H1 (cell line): Measurements from ENCODE around the gene CTNNBL1. TPM values are rescaled to one million over a fixed set of nuclear protein-coding genes. Genes with fewer than 3 reads are reported as not detected.

Experiments
- EGR1 ChIP-seq: IDR thresholded peaks from 2 replicates; pipeline ENCODE4 v1.6.1; 2011; ENCODE audit warnings: low read depth, low read length, borderline replicate concordance
- SIN3A ChIP-seq, 2 experiments: IDR thresholded peaks in 1 of 2; conservative IDR thresholded peaks in 1 of 2; 2 replicates each; pipeline ENCODE4 v1.6.1; 2011 to 2012; ENCODE audit warnings: low read length in 2 of 2, improper control_type of control experiment in 1 of 2, low read depth in 1 of 2, mild to moderate bottlenecking in 1 of 2
- polyA plus RNA-seq, 7 experiments: library from polyadenylated mRNA; depleted of rRNA in 3 of 7; stranded (reverse) in 5 of 7; unstranded in 2 of 7; fragments of >200 nt in 5 of 7; fragments of 200-250 nt in 2 of 7; gene quantifications; 1 replicate in 5 of 7; 2 replicates in 1 of 7; 4 replicates in 1 of 7; pipeline versions ENCODE4 v1.2.1 to v1.2.3, GENCODE V29; 2011 to 2013; ENCODE audit warnings: missing spikeins in 2 of 7, mixed read lengths in 2 of 7
- total RNA-seq: library from RNA; stranded (reverse); fragmentation: NEBNext Ultra II Directional; extraction: Animal tissue kit (Norgen Biotek cat#: 25700); gene quantifications from 2 replicates; pipeline ENCODE4 v1.2.1, GENCODE V29; 2021

The CTNNBL1 gene
- total and polyA plus RNA-seq, 2 of the 8 experiments (the other 6 are each of a cell fraction or from before 2014, with no cell fraction given) = 19.6 to 81.6 TPM

DNA sequence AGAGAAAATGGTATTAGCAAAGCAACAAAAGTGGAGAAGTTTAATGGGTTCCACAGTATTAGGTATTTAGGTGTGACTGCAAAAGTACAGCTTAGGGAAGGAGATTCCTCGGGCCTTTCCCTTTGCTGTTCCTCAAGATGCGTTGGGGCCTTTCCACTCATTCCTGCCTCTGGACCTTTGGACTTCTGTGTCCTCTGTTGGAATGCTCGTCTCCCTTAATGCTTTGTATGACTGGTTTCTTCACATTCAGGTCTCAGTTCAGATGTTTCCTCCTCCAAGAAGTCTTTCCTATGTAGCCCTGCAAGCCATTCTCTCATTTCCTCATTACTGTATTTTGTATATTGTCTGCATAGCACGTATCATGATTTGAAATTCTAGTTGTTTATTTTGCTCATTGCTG is 39.6 kb downstream of the CTNNBL1 start (continued):
- TF ChIP-seq SIN3A (conservative IDR thresholded peaks at IDR 0.05 in 1 of 2, IDR thresholded peaks at IDR 0.05 in 1 of 2; ENCODE audit: low read depth in 1 of 2, low read length in 2 of 2) (no peak), EGR1 (no peak)
- TF ChIP-seq, all 59 proteins: peak for 0
